SU-DHL-6 (cell line): ENCODE results near the gene VEGFA.

Source experiments
- CTCF ChIP-seq: fragments of 200-600 bp; sonication (generic); IDR thresholded peaks from one replicate; pipeline ENCODE4 v1.5.1; 2017; ENCODE audit warnings: antibody characterized with exemption, mild to moderate bottlenecking, low read length, moderate library complexity; ENCODE audit not compliant: insufficient read depth, poor library complexity, severe bottlenecking
- EZH2phosphoT487 ChIP-seq: fragments of 200-600 bp; sonication (generic), shearing (Covaris generic); conservative IDR thresholded peaks from 2 replicates; pipeline ENCODE4 v1.6.1; 2018; ENCODE audit warnings: mild to moderate bottlenecking, antibody characterized with exemption, low read length, moderate library complexity, mixed read lengths

GRCh38 chr6:43797919-43798318 lies 27.9 kb downstream of the VEGFA start:
- no peak for TF ChIP-seq CTCF
- no peak for TF ChIP-seq EZH2phosphoT487
